ENCODE data around the gene NFAT5. TPM values are rescaled to one million over a fixed set of nuclear protein-coding genes. Genes with fewer than 3 reads are reported as not detected.

The NFAT5 gene
- total and polyA plus RNA-seq, 9 of the 15 experiments (the other 6 are each of a cell fraction or from before 2014, with no cell fraction given) = 0.78 to 20.5 (median 12.4) TPM

DNA sequence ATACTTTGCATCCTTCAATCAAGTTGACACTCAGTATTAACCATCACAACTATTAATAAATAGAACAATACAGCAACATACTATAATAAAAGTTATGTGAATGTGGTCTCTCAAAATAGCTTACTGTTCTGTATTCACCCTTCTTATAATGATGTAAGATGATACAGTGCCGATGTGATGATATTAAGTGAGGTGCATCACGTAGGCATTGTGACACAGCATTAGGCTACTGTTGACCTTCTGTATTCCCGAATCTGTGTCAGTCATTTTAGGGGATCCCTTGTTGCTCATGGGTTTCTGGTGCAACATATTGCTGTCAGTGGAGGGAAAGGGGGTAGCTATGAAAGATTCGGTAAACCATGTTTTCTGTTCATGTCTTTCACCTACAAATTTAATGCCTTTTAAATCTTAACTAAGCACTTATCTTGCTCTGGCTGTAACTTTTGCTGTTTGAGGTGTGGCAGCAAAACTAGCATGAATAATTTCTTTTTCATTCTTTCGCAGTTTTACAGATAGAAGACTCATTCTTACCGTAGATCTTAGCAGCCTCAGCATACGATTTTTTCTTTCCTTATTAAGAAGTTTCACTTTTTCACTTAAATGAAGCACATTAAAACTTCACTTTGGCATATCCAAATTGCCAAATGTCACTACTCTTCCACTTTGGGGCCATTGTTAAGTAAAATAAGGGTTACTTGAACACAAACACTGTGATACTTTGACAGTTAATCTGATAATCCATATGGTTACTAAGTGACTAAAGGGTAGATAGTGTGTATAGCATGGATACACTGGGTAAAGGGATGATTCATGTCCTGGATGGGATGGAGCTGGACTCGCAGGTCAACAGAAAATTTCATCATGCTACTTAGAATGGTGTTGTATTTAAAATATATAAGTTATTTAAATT, 29.6 kb downstream of the NFAT5 start (continued):
- no peak for TF ChIP-seq ZNF584 (CRISPR knock-in tag; IDR thresholded peaks at IDR 0.05; ENCODE audit: low read depth)
- TF ChIP-seq, protein P1, sequence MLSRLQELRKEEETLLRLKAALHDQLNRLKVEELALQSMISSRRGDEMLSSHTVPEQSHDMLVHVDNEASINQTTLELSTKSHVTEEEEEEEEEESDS (CRISPR knock-in tag; IDR thresholded peaks at IDR 0.05) = no peak
- peak; percentile 85 for TF ChIP-seq BRD9 (IDR thresholded peaks at IDR 0.05; ENCODE audit: low read depth, partially characterized antibody)
- TF ChIP-seq, protein P2, sequence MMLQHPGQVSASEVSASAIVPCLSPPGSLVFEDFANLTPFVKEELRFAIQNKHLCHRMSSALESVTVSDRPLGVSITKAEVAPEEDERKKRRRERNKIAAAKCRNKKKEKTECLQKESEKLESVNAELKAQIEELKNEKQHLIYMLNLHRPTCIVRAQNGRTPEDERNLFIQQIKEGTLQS (IDR thresholded peaks at IDR 0.05) = peak; percentile 86
- TF ChIP-seq, protein P2 (CRISPR knock-in tag; conservative IDR thresholded peaks at IDR 0.05) = no peak
- peak; percentile 49; the same call in 1 of the 2 replicates for TF ChIP-seq CEBPG (CRISPR knock-in tag; IDR thresholded peaks at IDR 0.05)
- peak; percentile 17 to 87 for TF ChIP-seq CEBPG (tag; conservative IDR thresholded peaks at IDR 0.05 in 1 of 2, IDR thresholded peaks at IDR 0.05 in 1 of 2)
- TF ChIP-seq, protein P3, sequence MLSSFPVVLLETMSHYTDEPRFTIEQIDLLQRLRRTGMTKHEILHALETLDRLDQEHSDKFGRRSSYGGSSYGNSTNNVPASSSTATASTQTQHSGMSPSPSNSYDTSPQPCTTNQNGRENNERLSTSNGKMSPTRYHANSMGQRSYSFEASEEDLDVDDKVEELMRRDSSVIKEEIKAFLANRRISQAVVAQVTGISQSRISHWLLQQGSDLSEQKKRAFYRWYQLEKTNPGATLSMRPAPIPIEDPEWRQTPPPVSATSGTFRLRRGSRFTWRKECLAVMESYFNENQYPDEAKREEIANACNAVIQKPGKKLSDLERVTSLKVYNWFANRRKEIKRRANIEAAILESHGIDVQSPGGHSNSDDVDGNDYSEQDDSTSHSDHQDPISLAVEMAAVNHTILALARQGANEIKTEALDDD (IDR thresholded peaks at IDR 0.05) = peak; percentile 99
- no peak for TF ChIP-seq CREBBP (IDR thresholded peaks at IDR 0.05; ENCODE audit: low read depth, low read length)
- TF ChIP-seq, protein P4, sequence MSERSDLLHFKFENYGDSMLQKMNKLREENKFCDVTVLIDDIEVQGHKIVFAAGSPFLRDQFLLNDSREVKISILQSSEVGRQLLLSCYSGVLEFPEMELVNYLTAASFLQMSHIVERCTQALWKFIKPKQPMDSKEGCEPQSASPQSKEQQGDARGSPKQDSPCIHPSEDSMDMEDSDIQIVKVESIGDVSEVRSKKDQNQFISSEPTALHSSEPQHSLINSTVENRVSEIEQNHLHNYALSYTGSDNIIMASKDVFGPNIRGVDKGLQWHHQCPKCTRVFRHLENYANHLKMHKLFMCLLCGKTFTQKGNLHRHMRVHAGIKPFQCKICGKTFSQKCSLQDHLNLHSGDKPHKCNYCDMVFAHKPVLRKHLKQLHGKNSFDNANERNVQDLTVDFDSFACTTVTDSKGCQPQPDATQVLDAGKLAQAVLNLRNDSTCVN (CRISPR knock-in tag; IDR thresholded peaks at IDR 0.05) = no peak
- TF ChIP-seq, protein P5, sequence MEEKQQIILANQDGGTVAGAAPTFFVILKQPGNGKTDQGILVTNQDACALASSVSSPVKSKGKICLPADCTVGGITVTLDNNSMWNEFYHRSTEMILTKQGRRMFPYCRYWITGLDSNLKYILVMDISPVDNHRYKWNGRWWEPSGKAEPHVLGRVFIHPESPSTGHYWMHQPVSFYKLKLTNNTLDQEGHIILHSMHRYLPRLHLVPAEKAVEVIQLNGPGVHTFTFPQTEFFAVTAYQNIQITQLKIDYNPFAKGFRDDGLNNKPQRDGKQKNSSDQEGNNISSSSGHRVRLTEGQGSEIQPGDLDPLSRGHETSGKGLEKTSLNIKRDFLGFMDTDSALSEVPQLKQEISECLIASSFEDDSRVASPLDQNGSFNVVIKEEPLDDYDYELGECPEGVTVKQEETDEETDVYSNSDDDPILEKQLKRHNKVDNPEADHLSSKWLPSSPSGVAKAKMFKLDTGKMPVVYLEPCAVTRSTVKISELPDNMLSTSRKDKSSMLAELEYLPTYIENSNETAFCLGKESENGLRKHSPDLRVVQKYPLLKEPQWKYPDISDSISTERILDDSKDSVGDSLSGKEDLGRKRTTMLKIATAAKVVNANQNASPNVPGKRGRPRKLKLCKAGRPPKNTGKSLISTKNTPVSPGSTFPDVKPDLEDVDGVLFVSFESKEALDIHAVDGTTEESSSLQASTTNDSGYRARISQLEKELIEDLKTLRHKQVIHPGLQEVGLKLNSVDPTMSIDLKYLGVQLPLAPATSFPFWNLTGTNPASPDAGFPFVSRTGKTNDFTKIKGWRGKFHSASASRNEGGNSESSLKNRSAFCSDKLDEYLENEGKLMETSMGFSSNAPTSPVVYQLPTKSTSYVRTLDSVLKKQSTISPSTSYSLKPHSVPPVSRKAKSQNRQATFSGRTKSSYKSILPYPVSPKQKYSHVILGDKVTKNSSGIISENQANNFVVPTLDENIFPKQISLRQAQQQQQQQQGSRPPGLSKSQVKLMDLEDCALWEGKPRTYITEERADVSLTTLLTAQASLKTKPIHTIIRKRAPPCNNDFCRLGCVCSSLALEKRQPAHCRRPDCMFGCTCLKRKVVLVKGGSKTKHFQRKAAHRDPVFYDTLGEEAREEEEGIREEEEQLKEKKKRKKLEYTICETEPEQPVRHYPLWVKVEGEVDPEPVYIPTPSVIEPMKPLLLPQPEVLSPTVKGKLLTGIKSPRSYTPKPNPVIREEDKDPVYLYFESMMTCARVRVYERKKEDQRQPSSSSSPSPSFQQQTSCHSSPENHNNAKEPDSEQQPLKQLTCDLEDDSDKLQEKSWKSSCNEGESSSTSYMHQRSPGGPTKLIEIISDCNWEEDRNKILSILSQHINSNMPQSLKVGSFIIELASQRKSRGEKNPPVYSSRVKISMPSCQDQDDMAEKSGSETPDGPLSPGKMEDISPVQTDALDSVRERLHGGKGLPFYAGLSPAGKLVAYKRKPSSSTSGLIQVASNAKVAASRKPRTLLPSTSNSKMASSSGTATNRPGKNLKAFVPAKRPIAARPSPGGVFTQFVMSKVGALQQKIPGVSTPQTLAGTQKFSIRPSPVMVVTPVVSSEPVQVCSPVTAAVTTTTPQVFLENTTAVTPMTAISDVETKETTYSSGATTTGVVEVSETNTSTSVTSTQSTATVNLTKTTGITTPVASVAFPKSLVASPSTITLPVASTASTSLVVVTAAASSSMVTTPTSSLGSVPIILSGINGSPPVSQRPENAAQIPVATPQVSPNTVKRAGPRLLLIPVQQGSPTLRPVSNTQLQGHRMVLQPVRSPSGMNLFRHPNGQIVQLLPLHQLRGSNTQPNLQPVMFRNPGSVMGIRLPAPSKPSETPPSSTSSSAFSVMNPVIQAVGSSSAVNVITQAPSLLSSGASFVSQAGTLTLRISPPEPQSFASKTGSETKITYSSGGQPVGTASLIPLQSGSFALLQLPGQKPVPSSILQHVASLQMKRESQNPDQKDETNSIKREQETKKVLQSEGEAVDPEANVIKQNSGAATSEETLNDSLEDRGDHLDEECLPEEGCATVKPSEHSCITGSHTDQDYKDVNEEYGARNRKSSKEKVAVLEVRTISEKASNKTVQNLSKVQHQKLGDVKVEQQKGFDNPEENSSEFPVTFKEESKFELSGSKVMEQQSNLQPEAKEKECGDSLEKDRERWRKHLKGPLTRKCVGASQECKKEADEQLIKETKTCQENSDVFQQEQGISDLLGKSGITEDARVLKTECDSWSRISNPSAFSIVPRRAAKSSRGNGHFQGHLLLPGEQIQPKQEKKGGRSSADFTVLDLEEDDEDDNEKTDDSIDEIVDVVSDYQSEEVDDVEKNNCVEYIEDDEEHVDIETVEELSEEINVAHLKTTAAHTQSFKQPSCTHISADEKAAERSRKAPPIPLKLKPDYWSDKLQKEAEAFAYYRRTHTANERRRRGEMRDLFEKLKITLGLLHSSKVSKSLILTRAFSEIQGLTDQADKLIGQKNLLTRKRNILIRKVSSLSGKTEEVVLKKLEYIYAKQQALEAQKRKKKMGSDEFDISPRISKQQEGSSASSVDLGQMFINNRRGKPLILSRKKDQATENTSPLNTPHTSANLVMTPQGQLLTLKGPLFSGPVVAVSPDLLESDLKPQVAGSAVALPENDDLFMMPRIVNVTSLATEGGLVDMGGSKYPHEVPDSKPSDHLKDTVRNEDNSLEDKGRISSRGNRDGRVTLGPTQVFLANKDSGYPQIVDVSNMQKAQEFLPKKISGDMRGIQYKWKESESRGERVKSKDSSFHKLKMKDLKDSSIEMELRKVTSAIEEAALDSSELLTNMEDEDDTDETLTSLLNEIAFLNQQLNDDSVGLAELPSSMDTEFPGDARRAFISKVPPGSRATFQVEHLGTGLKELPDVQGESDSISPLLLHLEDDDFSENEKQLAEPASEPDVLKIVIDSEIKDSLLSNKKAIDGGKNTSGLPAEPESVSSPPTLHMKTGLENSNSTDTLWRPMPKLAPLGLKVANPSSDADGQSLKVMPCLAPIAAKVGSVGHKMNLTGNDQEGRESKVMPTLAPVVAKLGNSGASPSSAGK (IDR thresholded peaks at IDR 0.05) = 0 out of 2 replicates have a peak, but pooled peaks have one; percentile 7
- no peak for TF ChIP-seq ZBED1 (IDR thresholded peaks at IDR 0.05)

Measured in K562 (cell line).